CD4-positive, alpha-beta T cell treated with Interleukin-6 at 100 ng/mL for 8 hours (primary cell): ENCODE measurements around the gene RALGPS1.

ENCODE experiments used
- DNase-seq: peaks from one replicate; pipeline ENCODE4 v3.0.0-alpha.2; 2020; ENCODE audit warnings: mixed read lengths, low spot score

RALGPS1 gene

DNA sequence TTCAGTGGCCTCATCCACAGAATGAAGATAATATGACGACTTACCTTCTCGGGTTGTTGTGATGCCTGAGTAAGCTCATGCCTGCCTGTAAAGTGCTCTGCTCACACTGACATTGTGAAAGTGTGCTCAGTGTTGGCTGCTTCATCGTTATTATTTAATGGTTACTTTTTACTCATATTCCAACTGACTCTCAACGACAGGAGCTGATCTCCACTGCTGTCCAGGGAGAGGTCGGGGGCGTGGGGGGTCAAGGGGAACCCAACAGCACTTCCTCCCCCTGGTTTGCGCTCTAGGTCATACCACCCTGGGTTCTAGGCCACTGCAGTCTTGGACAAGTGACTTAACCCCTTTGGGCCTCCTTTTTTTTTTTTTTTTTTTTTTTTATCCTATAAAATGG lies 260.7 kb downstream of the RALGPS1 start:
- no peak for DNase-seq

DNA sequence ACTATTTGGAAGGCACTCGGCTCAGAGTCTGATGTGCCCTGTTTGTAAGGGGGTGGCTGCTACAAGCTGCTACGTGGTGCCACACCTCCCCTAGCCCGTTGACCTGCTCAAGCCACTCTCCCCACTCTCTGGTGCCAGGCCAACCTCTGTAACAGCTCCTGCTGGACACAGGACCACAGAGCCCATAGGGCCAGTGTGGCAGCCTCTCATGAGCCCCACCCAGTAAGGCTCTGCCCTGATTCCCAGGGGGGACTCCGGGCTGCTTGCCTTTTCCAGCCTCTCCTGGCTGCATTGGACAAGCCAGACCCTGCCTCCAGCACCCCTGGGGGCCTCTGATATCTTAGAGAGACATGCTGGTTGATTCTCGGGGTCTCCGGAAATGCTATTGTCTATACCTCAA lies 261.2 kb downstream of the RALGPS1 start:
- no peak for DNase-seq

DNA sequence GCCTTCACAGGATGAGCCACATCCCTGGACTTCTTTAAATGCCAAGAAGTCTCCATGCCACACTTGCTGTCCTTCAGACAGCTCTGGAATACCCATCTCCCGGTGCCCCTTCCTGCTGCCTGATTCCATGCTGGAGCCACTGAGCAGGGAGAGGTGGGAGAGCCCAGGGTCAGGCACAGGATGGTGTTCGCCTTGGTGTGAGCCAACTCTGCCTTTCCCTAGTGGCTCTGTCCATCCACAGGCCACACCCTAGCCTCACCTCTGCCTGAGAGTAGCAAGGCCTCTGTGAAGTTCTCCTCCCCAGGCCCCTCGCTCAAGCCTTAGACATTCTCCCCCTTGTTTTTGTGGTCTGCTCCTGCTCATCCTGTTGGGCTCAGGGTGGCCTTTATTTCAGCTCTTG lies 262.0 kb downstream of the RALGPS1 start:
- DNase-seq = no peak

DNA sequence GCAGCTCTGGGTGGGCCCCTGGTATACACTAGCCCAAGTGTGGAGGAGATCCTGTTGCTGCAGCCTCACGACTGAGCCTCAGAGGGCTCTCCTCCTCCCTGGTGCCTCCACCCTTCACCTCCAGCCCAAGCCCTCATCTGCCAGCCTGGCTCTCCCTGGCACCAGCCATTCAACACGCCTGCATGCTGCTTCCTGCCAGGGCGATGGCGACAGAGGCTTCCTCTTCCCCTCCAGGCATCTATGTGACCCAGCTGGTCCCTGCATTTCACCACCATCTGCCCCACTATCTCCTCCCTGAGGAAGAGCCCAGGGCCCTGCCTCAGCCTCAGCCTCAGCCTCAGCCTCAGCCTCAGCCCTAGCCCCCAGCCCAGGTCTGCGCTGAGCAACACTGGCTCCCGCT lies 262.6 kb downstream of the RALGPS1 start:
- no peak for DNase-seq

DNA sequence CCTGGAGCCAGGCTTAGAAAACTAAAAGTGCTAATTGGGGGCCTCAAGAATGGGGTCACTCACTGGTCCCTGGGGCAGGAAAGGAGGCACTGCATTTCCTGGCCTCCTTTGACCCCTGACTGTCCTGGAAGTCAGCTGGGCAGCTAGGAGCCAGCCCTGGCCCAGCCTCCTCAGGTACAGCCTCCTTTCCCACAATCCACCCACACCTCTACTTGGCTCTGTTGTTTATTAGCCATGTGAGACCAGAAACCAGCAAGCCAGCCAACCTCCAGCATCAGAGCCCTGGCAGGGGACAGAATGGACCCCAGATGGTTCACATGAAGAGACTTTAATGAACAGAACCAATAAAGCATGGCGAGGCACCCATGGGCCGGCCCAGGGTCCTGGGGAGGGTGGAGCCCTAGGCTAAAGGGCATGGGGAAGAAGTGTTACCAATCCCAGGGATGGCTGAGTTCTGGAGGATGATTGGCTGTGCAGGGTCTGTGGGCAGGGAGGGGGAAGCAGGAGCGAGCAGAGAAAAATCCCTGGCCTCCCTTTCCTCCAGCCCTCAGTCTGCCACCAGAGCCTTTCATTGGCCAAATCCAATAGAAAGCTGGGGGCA lies 263.2 kb downstream of the RALGPS1 start:
- DNase-seq = no peak

DNA sequence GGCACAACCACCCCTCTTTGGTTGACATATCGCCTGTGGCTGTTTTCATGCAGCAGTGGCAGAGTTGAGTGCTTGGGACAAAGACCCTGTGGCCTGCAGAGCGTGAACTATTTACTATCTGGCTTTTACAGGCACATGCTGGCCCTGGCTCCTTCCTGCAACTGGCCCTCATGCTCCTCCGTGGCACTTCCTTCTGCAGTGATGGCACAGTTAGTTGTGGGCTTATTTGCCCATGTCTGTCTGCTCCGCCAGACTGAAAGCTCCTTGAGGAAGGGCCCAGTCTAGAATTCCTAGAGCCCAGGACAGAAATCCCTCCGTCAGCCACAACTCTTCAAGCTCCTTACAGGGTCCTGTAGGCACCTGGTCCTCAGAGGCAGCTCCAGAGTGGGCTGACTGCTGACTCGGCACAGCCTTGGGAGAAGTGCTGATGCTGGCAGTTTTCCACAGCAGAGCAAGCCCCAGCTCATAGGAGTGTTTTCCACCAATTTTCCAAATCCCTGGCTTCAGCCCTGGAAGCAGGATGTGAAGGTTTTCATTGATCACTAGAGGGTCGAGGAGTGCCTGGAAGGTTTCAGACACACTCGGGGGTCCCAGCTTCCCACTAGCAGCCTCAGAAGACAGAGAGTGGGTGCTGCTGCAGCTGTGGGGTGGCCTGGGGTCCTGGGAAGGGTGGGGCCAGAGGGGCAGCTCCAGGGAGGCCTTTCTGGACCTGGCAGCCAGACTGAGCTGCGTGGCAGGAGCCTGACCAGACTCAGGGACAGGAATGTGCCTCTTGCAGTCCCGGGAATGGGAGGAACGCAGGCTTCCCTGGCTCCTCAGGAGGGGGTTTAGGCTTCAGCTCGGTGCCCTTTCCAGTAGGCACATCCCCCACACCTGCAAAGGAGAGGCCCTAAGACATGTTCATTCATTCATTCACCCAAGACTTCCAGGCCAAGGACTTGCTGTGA lies 264.4 kb downstream of the RALGPS1 start:
- no peak for DNase-seq

DNA sequence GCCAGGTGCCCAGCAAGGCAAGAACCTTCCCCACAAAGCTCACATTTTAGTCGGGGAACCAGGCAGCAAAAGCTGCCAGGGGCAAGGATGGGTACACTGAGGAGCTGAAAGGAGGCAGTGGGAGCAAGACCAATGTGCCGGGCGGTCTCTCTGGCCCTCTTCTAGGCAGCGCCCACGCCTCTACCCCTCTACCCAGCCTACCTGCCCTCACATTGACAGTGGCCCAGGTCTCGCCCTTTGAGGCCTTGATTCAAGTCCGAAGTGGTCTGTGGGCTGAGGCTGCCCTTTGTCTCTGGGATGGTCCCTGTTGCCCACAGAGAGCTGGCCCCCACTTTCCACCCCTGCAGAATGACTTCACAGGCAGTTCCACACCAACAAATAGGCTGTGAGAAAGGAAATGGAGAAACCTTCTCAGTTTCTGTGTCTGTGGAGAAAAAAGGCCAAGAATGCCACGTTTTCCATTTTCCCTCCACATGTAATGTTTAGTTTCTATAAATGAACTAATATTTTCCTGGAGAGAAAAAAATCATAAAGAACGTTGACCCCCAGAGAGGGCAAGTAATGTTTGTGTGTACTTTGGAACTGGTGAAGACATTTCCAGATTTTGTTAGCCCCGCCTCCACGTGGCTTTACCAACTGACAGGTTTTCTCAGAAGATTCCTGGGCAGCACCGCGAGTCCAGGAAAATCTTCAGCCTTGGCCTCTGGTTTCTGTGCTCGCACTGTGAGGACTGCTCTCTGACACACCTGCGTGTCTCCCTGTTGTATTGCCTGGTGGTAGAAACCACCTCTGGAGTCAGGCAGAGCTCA lies 265.3 kb downstream of the RALGPS1 start:
- no peak for DNase-seq

DNA sequence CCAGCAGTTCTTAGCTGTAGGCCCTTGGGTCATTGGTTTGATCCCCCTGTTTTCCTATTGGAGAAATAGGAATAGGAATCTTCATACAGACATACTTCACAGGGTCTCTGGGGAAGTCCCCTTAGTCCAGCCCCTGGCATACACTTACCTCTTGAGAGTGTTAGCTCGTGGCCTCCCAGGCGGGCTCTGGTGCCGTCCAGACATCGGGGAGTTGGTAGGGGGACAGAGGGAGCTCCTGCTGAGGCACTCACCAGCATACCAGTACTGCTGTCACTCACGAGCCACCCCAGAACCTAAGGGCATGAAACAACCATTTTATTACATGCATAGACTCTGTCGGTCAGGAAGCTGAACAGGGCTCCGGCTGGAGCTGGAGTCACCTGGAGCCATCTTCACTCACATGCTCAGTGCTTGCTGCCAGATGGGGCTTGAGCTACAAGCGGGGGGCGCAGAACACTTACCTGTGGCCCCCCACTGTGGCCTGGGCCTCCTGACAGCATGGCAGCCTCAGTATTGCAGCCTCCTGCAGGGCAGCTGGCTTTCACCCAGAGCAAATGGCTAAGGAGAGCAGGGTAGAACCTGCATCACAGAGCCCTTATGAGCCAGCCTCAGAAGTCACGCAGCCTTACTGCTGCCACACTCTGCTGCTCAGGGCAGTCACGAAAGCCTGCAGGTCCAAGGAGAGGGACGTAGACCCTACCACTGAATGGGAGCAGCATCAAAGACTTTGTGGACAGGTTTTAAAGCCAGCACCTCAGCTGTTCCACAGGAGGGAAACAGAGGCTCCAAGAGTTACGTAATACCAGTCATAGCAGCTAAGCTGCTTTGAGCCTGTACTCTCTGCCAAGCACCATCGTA lies 266.1 kb downstream of the RALGPS1 start:
- no peak for DNase-seq

DNA sequence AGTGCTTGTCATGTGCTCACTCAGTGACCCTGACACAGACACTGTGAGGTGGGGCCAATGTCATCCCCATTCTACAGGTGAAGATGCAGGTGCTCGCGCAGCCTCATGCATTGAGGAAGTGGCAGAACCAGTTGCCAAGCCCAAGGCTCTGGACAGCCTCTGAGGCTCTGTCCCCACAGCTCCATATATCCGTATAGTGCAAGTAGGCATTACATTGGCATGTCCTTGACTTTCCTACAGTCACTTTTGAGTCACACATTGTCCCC lies 266.7 kb downstream of the RALGPS1 start:
- no peak for DNase-seq

DNA sequence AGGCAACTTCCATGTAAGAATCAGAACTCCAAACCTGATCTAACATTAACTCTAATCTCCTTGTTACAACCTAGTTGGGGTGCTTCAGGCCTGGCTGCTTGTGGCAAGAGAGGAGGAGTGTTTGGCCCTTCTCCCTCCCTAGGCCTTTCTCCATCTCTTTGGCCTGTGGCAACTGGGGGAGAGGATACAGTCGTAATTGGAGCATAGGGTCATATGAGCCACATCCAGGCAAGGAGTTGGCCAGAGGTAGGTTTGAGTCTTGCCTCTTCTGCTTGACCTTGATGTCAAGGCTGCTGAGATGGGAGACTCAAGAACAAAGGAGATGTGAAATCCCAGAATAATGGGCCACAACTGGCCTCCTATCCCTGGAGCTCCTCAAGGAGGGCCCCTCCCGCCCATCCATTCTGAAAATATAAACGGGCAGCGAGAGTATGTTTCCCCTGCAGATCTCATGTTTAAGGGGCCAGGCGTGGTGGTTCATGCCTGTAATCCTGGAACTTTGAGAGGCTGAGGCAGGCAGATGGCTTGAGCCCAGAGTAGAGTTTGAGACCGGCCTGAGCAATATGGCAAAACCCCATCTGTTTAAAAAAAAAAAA lies 267.1 kb downstream of the RALGPS1 start:
- DNase-seq = no peak

DNA sequence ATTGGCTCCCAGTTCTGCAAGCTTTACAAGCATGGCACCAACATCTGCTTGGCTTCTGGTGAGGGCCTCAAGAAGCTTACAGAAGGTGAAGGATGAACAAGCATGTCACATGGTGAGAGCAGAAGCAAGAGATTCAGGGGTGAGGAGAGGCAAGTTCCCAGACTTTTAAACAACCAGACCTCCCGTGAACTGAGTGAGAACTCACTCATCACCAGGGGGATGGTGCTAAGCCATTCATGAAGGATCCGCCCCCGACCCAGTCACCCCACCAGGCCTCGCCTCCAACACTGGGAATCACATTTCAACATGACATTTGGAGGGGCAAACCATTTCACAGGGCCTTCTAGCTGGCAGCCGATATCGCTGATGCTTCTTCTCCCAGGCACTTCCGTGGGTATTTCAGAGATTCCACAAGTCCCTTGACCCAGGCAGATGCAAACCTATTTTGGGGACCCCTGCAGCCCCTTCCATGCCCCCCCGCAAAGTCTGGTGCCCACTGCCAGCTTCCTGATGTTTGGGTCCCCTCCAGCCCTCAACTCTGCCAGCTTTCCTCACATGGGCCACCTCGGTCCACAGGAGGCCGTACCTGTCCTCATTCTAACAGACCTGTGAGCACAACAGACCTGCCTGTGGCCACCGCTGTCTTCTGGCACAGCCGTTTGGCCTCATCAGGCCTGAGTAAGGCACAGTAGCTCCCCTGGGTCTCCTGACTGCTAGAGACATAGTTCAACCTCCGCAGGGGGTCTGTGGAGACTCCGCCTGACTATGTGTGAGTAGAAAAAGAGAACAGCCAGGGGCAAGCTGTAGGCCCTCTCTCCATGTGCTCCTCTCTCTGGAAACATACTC lies 268.5 kb downstream of the RALGPS1 start:
- no peak for DNase-seq

DNA sequence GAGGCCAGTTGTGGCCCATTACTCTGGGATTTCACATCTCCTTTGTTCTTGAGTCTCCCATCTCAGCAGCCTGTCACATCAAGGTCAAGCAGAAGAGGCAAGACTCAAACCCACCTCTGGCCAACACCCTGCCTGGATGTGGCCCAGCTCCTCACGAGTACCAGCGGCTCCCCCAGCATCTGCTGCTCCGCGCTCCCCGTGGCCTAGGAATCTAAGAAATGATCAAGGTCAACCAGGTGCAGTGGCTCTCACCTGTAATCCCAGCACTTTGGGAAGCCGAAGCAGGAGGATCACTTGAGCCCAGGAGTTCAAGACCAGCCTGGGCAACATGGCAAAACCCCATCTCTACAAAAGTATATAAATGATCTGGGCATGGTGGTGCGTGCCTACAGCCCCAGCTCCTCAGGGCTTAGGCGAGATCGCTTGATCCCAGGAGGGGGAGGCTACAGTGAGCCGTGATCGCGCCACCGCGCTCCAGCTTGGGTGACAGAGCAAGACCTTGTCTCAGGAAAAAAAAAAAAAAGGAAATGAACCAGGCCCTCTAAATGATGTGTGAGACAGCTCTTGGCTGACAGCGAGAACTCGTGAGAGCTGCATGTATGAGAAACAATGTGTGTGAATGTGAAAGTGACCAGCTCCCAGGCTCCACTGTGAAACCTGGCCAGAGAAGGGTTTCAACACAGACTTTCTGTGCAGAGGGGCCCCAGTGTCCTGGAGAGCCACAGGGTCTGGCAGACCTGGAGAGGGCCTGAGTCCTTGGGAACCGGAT lies 269.4 kb downstream of the RALGPS1 start:
- no peak for DNase-seq

DNA sequence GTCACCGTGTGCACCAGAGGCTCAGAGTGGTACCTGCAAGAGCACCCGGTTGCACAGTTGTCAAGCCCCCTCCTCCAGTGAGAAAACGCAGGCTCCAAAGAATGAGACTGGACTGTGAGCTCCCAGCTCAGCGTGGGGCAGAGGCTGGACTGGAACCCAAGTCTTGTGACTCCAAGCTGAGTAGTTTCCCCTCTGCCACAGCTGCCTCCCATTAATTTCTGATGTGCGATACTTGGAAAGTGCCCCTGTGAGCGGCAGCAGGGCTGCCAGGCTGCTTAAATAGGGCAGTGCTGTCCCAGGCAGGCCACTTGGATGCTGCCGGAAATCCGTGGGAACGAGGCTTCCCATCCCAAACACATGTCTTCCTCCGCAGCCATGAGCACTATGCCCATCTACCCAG lies 270.1 kb downstream of the RALGPS1 start:
- DNase-seq = no peak

DNA sequence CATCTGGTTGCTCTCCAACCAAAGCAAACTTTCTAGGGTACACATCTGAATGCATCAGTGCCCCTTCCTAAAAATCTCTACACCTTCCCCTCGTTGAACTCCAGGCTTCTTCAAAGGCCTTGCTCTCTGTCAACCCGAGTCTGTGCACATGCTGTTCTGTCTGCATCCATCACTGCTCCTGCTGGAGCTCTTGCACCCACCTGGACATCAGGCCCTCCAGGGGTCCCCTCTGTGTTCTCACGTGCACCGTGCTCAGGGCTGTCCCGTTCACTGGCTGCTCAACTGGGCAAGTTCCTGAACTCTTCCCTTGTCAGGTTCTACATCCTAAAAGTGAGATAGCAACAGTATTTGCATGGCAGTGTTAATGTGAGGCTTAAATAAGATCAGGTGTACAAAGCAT lies 270.6 kb downstream of the RALGPS1 start:
- no peak for DNase-seq

DNA sequence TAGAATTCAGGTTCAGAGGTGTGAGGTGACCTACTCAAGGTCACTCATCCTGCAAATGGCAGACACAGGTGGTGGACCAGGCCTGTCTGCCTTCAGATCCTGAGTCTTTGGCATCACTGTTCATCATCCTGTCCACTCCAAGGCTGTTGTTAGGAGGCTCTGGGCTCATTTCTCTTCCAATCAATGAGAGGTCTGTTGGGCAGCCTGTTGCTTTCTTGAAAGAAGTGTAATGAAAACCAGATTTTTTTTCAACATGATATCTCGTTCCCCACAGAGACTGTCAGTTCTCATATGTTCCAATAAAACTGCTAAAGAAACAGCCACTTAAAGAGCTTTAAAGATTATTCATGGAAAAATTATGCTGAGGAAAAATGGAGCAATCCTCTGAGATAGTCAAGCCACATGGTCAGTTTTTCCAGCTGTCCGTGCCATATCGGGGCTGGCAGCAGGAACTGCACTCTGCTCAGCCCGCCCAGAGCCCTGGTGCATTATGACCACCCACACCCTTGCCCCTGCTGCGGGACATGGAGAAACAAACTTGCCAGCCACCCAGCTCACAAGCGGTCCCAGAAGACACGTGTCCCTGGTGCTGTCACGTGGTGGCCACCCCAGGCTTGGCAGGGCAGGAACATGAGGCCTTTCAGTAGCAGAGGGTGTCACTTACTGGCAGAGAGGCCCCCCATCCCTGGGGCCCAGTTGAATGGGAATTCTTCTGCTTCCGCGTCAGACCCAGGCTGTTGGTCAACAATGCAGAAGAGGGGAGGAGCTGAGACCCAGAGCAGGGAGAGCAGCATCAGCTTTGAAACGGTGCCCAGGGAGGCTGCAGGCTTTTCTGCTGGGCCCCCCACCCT lies 271.6 kb downstream of the RALGPS1 start:
- no peak for DNase-seq

DNA sequence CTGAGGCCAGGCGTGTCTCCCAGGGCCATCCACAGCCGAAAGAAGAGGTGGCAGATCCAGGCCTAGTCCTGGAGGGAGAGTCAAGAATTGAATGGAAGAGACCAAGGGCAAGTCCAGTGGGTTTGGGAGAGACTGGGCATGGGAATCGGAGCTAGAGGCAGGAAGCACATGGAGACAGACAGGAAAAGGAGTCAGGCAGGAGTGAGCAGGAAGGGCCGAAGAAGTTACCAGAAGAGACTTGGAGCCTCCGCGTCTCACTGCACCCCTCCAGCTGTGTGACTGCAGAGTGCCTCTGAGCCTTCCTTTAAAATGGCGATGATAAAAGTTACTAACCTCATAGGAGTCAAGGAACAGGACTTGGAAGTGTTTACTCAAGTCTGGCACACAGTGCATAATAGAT lies 272.2 kb downstream of the RALGPS1 start:
- no peak for DNase-seq

DNA sequence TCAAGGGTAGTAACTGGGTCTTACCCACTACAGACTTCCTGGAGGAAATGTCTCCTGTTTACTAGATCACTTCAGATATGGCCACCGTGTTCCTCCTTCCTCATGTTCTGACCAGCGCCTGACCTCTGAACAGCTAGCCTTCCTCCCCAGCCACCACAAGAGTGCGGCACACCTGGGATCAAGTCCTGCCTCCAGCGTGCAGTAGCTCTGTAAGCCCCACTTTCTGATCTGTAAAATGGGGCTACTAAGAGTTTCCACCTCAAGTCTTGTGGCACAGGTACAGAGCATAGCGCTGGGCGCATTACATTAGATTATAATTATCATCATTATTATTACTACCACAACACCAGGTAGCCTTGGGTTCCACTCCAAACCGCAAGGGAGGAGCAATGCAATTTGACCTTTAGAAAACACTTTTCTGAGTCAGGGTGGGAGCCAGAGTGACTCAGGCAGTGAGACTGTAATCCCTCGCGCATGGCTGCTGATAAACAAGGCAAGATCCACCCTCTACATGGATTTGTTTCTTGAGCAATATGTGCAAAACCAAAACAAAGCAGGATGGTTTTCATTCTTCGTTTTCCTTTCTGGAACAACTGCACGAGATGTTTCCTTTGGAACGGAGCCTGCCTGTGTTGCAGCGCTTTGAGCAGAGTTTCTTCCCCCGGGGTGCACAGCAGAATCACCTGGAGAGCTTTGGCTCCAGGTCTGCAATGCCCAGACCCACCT lies 272.8 kb downstream of the RALGPS1 start:
- DNase-seq = no peak

DNA sequence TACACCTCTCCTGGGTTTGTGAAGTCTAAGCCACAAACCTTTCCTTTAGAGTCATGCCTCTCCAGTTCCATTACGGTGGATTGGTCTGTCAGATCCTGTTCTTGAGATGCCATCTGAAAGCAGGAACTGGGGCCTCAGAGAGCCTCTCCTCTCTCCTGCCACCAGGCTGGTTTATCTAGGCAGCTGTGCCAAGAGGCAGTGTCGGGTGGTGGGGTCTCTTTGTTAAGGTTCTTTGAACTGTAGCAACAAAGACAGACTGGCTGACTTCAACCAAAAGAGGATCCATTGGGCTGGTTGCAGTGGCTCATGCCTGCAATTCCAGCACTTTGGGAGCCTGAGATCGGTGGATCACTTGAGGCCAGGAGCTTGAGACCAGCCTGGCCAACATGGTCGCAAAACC lies 273.8 kb downstream of the RALGPS1 start:
- no peak for DNase-seq
